Esophagus mucosa (tissue), 1 donor: ENCODE measurements around the gene MED7. TPM values are rescaled to one million over a fixed set of nuclear protein-coding genes. Genes with fewer than 3 reads are reported as not detected.

Experiments used
- ATAC-seq: fragments of 200-7000 bp; cut with Tn5 transposase; one replicate; pipeline ENCODE4 v1.9.1; 2020
- total RNA-seq: library from RNA; stranded (reverse); gene quantifications from one replicate; pipeline ENCODE4 v1.2.4, GENCODE V29; 2023
- donor health status: DM: yes; HTN: yes; CAD: no.

Gene MED7
- total RNA-seq, 1 donor from 2014 or later = 6.4 TPM

- no peak for ATAC-seq
Observed at GRCh38 chr5:157162919-157163510, 20.4 kb upstream of the MED7 start.

GRCh38 chr5:157161996-157162395 is 19.3 kb upstream of the MED7 start:
- ATAC-seq = no peak

GRCh38 chr5:157160001-157160400 is 17.3 kb upstream of the MED7 start:
- ATAC-seq = no peak

- ATAC-seq = no peak
Observed at GRCh38 chr5:157159209-157159751, 16.6 kb upstream of the MED7 start.

- ATAC-seq = no peak
Observed at GRCh38 chr5:157157293-157157891, 14.7 kb upstream of the MED7 start.

- ATAC-seq = no peak
Observed at GRCh38 chr5:157155297-157155696, 12.6 kb upstream of the MED7 start.

- no peak for ATAC-seq
Observed at GRCh38 chr5:157150995-157151394, 8.3 kb upstream of the MED7 start.

GRCh38 chr5:157148734-157149615 is 6.3 kb upstream of the MED7 start:
- ATAC-seq = peak; percentile 73

- peak; percentile 40 for ATAC-seq
Observed at GRCh38 chr5:157143127-157143971, 684 bp upstream of the MED7 start.

GRCh38 chr5:157137691-157138090 is 5.0 kb downstream of the MED7 start:
- no peak for ATAC-seq

GRCh38 chr5:157132281-157132612 is 10.4 kb downstream of the MED7 start:
- ATAC-seq = no peak

- ATAC-seq = no peak
Observed at GRCh38 chr5:157130925-157131324, 11.7 kb downstream of the MED7 start.

- ATAC-seq = no peak
Observed at GRCh38 chr5:157121709-157122108, 21.0 kb downstream of the MED7 start.

- ATAC-seq = no peak
Observed at GRCh38 chr5:157120102-157120501, 22.6 kb downstream of the MED7 start.

- no peak for ATAC-seq
Observed at GRCh38 chr5:157116483-157116954, 26.1 kb downstream of the MED7 start.

- ATAC-seq = no peak
Observed at GRCh38 chr5:157115502-157115901, 27.2 kb downstream of the MED7 start.

GRCh38 chr5:157115012-157115411 is 27.7 kb downstream of the MED7 start:
- no peak for ATAC-seq

- no peak for ATAC-seq
Observed at GRCh38 chr5:157113002-157113401, 29.7 kb downstream of the MED7 start.

GRCh38 chr5:157109744-157110143 is 32.9 kb downstream of the MED7 start:
- ATAC-seq = no peak

- ATAC-seq = peak; percentile 70
Observed at GRCh38 chr5:157108976-157109375, 33.7 kb downstream of the MED7 start, which contains the start of gene HAVCR2. TSS of gene HAVCR2 (minus strand) at chr5:157109044. CDS start at chr5:157108983, 61 bp downstream.

GRCh38 chr5:157107508-157107907 is 35.2 kb downstream of the MED7 start:
- no peak for ATAC-seq
